ENCODE results near the gene PAX2. TPM values are rescaled to one million over a fixed set of nuclear protein-coding genes. Genes with fewer than 3 reads are reported as not detected.
A peak's percentile ranks its signal among the peaks of the same experiment; 100 is the strongest.

PAX2 gene
- total and polyA plus RNA-seq, 3 donors from 2014 or later, result 1.1 to 3.7 (median 1.5) TPM

- Histone ChIP-seq H3K9me3 (no peaks in the 10 kb centered on the region), H3K27me3 (no peaks in the 10 kb centered on the region), H3K27ac (no peak overlapping the region), H3K4me1 (peaks cover 27% of the 10 kb centered on the region), H3K36me3 (ENCODE audit: low read depth, missing control alignments) (no peaks in the 10 kb centered on the region), H3K4me3 (no peak overlapping the region)
- no peak for DNase-seq
- WGBS, 2 donors, result 7 to 8% methylated on average over 22 to 37 of the region's 37 CpGs
- TF ChIP-seq, protein P1, sequence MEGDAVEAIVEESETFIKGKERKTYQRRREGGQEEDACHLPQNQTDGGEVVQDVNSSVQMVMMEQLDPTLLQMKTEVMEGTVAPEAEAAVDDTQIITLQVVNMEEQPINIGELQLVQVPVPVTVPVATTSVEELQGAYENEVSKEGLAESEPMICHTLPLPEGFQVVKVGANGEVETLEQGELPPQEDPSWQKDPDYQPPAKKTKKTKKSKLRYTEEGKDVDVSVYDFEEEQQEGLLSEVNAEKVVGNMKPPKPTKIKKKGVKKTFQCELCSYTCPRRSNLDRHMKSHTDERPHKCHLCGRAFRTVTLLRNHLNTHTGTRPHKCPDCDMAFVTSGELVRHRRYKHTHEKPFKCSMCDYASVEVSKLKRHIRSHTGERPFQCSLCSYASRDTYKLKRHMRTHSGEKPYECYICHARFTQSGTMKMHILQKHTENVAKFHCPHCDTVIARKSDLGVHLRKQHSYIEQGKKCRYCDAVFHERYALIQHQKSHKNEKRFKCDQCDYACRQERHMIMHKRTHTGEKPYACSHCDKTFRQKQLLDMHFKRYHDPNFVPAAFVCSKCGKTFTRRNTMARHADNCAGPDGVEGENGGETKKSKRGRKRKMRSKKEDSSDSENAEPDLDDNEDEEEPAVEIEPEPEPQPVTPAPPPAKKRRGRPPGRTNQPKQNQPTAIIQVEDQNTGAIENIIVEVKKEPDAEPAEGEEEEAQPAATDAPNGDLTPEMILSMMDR (IDR thresholded peaks at IDR 0.05), result no peak
- no peak for TF ChIP-seq POLR2A (IDR thresholded peaks at IDR 0.05)
- intact Hi-C loops (cut with DNase I; ENCODE audit: low total_unique reads), result no loop called here
Measured at GRCh38 chr10:100742076-100742771, 3.2 kb upstream of the PAX2 start.

DNA sequence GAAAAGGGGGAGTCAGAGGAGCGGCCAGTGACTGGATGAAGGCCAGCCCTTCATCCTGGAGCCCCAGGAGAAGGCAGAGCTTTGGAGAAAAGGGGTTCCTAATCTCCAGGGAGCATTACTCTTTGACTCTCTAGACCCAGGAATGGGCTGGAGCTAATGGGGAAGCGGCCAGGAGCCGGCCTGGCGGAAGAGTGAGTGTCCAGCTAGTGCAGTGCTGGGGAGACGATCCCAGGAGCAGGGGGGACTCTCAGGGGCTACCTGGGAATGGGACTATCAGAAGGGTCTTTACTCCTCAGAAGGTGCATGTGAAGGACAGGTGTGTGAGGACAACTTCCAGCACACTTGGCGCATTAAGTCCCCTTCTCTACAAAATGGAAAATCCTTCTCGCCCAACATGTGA is 2.4 kb upstream of the PAX2 start:
- Histone ChIP-seq H3K9me3 (no peaks in the 10 kb centered on the region), H3K36me3 (ENCODE audit: low read depth, missing control alignments) (no peaks in the 10 kb centered on the region), H3K27me3 (no peaks in the 10 kb centered on the region), H3K27ac (no peak overlapping the region), H3K4me3 (no peak overlapping the region), H3K4me1 (peaks cover 27% of the 10 kb centered on the region)
- DNase-seq, result no peak
- intact Hi-C loops (cut with DNase I; ENCODE audit: low total_unique reads), result no loop called here
- 35 to 38% methylated on average over 7 of the region's 7 CpGs for WGBS, 2 donors
- TF ChIP-seq, protein P1 (IDR thresholded peaks at IDR 0.05), result no peak
- TF ChIP-seq POLR2A (IDR thresholded peaks at IDR 0.05), result no peak

- intact Hi-C loops (cut with DNase I; ENCODE audit: low total_unique reads), result no loop called here
- Histone ChIP-seq H3K36me3 (ENCODE audit: low read depth, missing control alignments) (no peaks in the 10 kb centered on the region), H3K27me3 (no peaks in the 10 kb centered on the region), H3K4me3 (no peak overlapping the region), H3K9me3 (no peaks in the 10 kb centered on the region), H3K27ac (no peak overlapping the region), H3K4me1 (peaks cover 33% of the 10 kb centered on the region)
- 2 to 3% methylated on average over 12 to 16 of the region's 16 CpGs for WGBS, 2 donors
- peak; percentile 73 for DNase-seq
- TF ChIP-seq, protein P1 (IDR thresholded peaks at IDR 0.05), result peak; percentile 40 to 56 (median 55)
- no peak for TF ChIP-seq POLR2A (IDR thresholded peaks at IDR 0.05)
Measured at GRCh38 chr10:100743626-100744135, 1.7 kb upstream of the PAX2 start.

- Histone ChIP-seq H3K4me1 (peaks cover 31% of the 10 kb centered on the region), H3K9me3 (no peaks in the 10 kb centered on the region), H3K27ac (no peak overlapping the region), H3K27me3 (no peaks in the 10 kb centered on the region), H3K4me3 (no peak overlapping the region), H3K36me3 (ENCODE audit: low read depth, missing control alignments) (no peaks in the 10 kb centered on the region)
- no peak for DNase-seq
- intact Hi-C loops (cut with DNase I; ENCODE audit: low total_unique reads), result no loop called here
- 1 to 2% methylated on average over 51 to 65 of the region's 65 CpGs for WGBS, 2 donors
- no peak for TF ChIP-seq POLR2A (IDR thresholded peaks at IDR 0.05)
- TF ChIP-seq, protein P1 (IDR thresholded peaks at IDR 0.05), result no peak
Measured at GRCh38 chr10:100744136-100744986, 1.0 kb upstream of the PAX2 start.

Measured in testis (tissue), 3 donors.